Stomach smooth muscle (tissue), 2 donors: ENCODE data around the gene MYRFL.
"Not testable (repeated sequence)": the region's sequence is repeated elsewhere in the genome, so short reads cannot be mapped to it uniquely, and the experiment has no call there.

Source experiments
- H3K27ac ChIP-seq: one replicate; pipeline ENCODE4 v1.7.0; 2013; ENCODE audit warnings: mild to moderate bottlenecking, low read length, inconsistent platforms
- H3K27me3 ChIP-seq, 2 donors: one replicate each; pipeline ENCODE4 v1.7.0; 2013; ENCODE audit warnings: low read length in 2 of 2; ENCODE audit not compliant: insufficient read depth in 2 of 2, control insufficient read depth in 1 of 2
- H3K36me3 ChIP-seq, 2 donors: one replicate each; pipeline ENCODE4 v1.7.0; 2013; ENCODE audit warnings: low read length in 2 of 2; ENCODE audit not compliant: control insufficient read depth in 2 of 2, insufficient read depth in 2 of 2
- H3K4me1 ChIP-seq: one replicate; pipeline ENCODE4 v1.7.0; 2013; ENCODE audit warnings: low read length; ENCODE audit not compliant: control insufficient read depth, insufficient read depth
- H3K4me3 ChIP-seq, 2 donors: one replicate each; pipeline ENCODE4 v1.7.0; 2013; ENCODE audit warnings: low read length in 2 of 2
- H3K9ac ChIP-seq, 2 donors: one replicate each; pipeline ENCODE4 v1.7.0; 2013; ENCODE audit warnings: low read length in 2 of 2, mild to moderate bottlenecking in 1 of 2
- H3K9me3 ChIP-seq, 2 donors: one replicate each; pipeline ENCODE4 v1.7.0; 2013; ENCODE audit warnings: low read length in 2 of 2; ENCODE audit not compliant: control insufficient read depth in 2 of 2
- donor health status: healthy.
- donor health status: Pancreatic carcinoma.

The MYRFL gene

DNA sequence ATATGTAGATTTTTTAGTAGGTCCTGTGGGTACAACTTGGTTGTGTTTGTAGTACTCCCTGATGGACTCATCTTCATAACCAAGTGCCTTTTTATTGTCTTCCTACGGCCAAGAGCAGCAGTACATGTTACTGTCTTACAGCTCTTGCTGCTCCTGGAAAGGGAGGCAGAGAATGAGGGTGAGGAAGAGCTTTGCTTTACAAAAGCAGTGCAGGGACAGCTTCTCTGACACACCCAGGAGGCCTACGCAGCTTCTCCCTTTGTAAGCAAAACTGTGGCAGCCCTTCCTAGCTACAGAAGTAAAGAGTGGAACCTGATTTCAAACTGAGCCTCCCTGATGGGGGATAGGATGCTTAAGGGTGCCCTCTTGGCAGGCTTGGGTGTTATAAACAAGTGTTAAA is 18.6 kb downstream of the MYRFL start:
- Histone ChIP-seq H3K27ac (no peak overlapping the region), H3K4me3 (no peak overlapping the region), H3K4me1 (no peaks in the 10 kb centered on the region), H3K9ac (no peak overlapping the region), H3K27me3 (no peaks in the 10 kb centered on the region), H3K9me3 (no peaks in the 10 kb centered on the region), H3K36me3 (no peaks in the 10 kb centered on the region)

GRCh38 chr12:69844416-69844815 is 19.4 kb downstream of the MYRFL start:
- Histone ChIP-seq H3K9me3 (no peaks in the 10 kb centered on the region), H3K36me3 (no peaks in the 10 kb centered on the region), H3K4me1 (no peaks in the 10 kb centered on the region), H3K27me3 (no peaks in the 10 kb centered on the region), H3K27ac (no peak overlapping the region), H3K4me3 (no peak overlapping the region), H3K9ac (no peak overlapping the region)

DNA sequence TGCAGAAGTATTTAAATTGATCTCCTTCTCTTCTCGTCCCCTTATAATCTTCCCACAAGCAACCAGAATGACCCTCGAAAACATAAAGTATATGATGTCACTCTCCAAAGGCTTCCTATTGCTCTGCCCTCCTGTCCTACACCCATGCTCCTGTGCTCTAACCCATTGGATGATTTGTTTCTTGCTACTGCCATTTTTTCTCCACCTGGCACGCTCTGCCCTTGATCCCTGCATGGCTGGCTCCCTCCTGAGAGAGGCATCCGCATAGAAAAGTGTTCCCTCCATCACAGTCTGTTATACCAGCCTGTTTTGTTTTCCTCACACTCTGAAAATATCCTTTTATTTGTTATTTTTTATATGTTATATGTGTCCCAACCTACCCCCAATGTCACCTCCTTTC is 19.8 kb downstream of the MYRFL start:
- no peaks in the 10 kb centered on the region for H3K4me1 ChIP-seq
- no peak overlapping the region for H3K27ac ChIP-seq
- H3K9me3 ChIP-seq, result no peaks in the 10 kb centered on the region
- no peaks in the 10 kb centered on the region for H3K36me3 ChIP-seq
- no peak overlapping the region for H3K9ac ChIP-seq
- H3K4me3 ChIP-seq, result no peak overlapping the region
- no peaks in the 10 kb centered on the region for H3K27me3 ChIP-seq

DNA sequence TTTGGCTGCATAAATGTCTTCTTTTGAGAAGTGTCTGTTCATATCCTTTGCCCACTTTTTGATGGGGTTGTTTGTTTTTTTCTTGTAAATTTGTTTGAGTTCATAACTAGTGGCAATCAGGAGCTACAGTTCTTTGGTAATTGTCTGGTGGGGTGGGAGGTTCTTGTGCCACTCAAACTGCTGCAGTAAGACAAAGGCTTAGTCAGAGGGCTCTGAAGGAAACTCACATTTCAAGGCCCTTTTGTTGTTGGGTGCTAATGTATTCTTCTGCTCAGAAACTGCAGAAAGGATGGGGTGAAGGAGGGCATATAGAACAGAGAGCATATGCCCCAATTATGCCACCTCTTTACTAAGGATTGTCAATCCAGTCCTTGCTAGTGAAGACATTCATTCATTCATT is 21.9 kb downstream of the MYRFL start:
- Histone ChIP-seq H3K27me3 (no peaks in the 10 kb centered on the region), H3K36me3 (no peaks in the 10 kb centered on the region), H3K4me1 (no peaks in the 10 kb centered on the region), H3K4me3 (no peak overlapping the region), H3K27ac (no peak overlapping the region), H3K9me3 (no peaks in the 10 kb centered on the region), H3K9ac (no peak overlapping the region)

- Histone ChIP-seq H3K9ac (no peak overlapping the region), H3K36me3 (no peaks in the 10 kb centered on the region)
Observed at GRCh38 chr12:69851976-69852375, 26.9 kb downstream of the MYRFL start.

GRCh38 chr12:69853176-69853961 is 28.3 kb downstream of the MYRFL start:
- not testable (repeated sequence) for H3K27ac ChIP-seq, H3K27me3 ChIP-seq, H3K9me3 ChIP-seq, H3K4me1 ChIP-seq, H3K9ac ChIP-seq, H3K4me3 ChIP-seq, H3K36me3 ChIP-seq

More at GRCh38 chr12:69851976-69852375, 26.9 kb downstream of the MYRFL start:
- H3K27ac ChIP-seq, result no peak overlapping the region
- no peak overlapping the region for H3K4me3 ChIP-seq
- no peaks in the 10 kb centered on the region for H3K27me3 ChIP-seq
- H3K9me3 ChIP-seq, result no peaks in the 10 kb centered on the region
- no peaks in the 10 kb centered on the region for H3K4me1 ChIP-seq

- H3K4me3 ChIP-seq, result no peak overlapping the region
- no peaks in the 10 kb centered on the region for H3K36me3 ChIP-seq
- no peak overlapping the region for H3K9ac ChIP-seq
- H3K4me1 ChIP-seq, result no peaks in the 10 kb centered on the region
- H3K9me3 ChIP-seq, result no peaks in the 10 kb centered on the region
- H3K27me3 ChIP-seq, result peaks cover 0 to 2% of the 10 kb centered on the region in 2 donors
- no peak overlapping the region for H3K27ac ChIP-seq
Observed at GRCh38 chr12:69866698-69867097, 41.7 kb downstream of the MYRFL start.

GRCh38 chr12:69868695-69869094 is 43.7 kb downstream of the MYRFL start:
- Histone ChIP-seq H3K4me1 (no peaks in the 10 kb centered on the region), H3K27ac (no peak overlapping the region), H3K4me3 (no peak overlapping the region), H3K9me3 (no peaks in the 10 kb centered on the region), H3K27me3 (peaks cover 0 to 2% of the 10 kb centered on the region in 2 donors), H3K9ac (no peak overlapping the region), H3K36me3 (no peaks in the 10 kb centered on the region)

- Histone ChIP-seq H3K4me1 (no peaks in the 10 kb centered on the region), H3K4me3 (no peak overlapping the region), H3K9ac (no peak overlapping the region), H3K9me3 (no peaks in the 10 kb centered on the region), H3K27ac (no peak overlapping the region), H3K27me3 (peaks cover 2 to 6% of the 10 kb centered on the region in 2 donors), H3K36me3 (no peaks in the 10 kb centered on the region)
Observed at GRCh38 chr12:69872804-69873203, 47.8 kb downstream of the MYRFL start.

DNA sequence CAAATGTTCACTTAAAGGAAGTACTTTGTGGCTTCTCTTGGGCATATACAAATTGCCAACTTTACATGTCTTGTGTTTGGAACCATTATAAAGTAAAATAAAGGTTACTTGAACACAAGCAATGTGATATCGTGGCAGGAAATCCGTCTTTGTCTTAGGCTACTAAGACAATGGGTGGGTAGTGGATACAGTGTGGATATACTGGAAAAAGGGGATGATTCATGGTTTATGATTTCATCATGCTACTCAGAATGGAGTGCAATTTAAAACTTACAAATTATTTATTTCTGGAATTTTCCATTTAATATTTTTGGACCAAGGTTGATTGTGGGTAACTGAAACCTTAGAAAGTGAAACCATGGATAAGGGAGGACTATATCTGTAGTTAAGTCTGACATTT is 48.4 kb downstream of the MYRFL start:
- Histone ChIP-seq H3K36me3 (no peaks in the 10 kb centered on the region), H3K9me3 (no peaks in the 10 kb centered on the region), H3K9ac (no peak overlapping the region), H3K27ac (no peak overlapping the region), H3K4me1 (no peaks in the 10 kb centered on the region), H3K4me3 (no peak overlapping the region), H3K27me3 (peaks cover 2 to 6% of the 10 kb centered on the region in 2 donors)

DNA sequence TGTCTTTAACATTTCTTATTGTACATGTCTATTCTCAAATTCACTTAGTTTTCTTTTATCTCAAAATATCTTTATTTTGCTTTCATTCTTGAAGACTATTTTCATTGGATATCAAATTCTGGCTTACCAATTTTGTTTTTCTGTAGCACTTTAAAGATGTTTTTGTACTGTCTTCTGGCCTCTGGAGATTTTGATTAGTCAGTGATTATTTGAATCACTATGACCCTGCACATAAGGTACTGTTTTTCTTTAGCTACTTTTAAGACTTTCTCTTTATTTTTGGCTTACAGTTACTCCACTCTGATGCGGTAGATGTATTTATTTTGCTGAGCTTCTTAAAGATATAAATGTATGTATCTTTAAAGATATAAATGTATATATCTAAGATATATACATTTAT is 49.6 kb downstream of the MYRFL start:
- Histone ChIP-seq H3K27me3 (peaks cover 4 to 9% of the 10 kb centered on the region in 2 donors), H3K36me3 (no peaks in the 10 kb centered on the region), H3K9me3 (no peaks in the 10 kb centered on the region), H3K4me1 (no peaks in the 10 kb centered on the region), H3K4me3 (no peak overlapping the region), H3K27ac (no peak overlapping the region), H3K9ac (no peak overlapping the region)
